Colonic mucosa (tissue), 4 donors: ENCODE measurements around the gene DNAJA4. TPM values are rescaled to one million over a fixed set of nuclear protein-coding genes. Genes with fewer than 3 reads are reported as not detected.

Source experiments
- DNase-seq: peaks from one replicate; pipeline ENCODE4 v3.0.0-alpha.2; 2020
- H3K27ac ChIP-seq: fragments of 200-600 bp; one replicate; pipeline ENCODE4 v1.8.0; 2021
- H3K27me3 ChIP-seq: fragments of 200-600 bp; one replicate; pipeline ENCODE4 v1.8.0; 2021
- H3K36me3 ChIP-seq: fragments of 200-600 bp; one replicate; pipeline ENCODE4 v1.8.0; 2021
- H3K4me1 ChIP-seq: fragments of 200-600 bp; one replicate; pipeline ENCODE4 v1.8.0; 2021; ENCODE audit warnings: mild to moderate bottlenecking
- H3K4me3 ChIP-seq: fragments of 200-600 bp; one replicate; pipeline ENCODE4 v1.8.0; 2021
- H3K9ac ChIP-seq, 2 donors: one replicate each; pipeline ENCODE4 v1.7.0; 2013; ENCODE audit warnings: control low read depth in 2 of 2, low read depth in 2 of 2, low read length in 2 of 2
- H3K9me3 ChIP-seq: fragments of 200-600 bp; one replicate; pipeline ENCODE4 v1.8.0; 2021
- intact Hi-C: fragments of 100-400 bp; cut with DNase I; formaldehyde crosslinking; loops from one replicate; pipeline ENCODE4 v1.14.1; 2022
- total RNA-seq, 2 donors: library from RNA; stranded (reverse); fragmentation: NEBNext Ultra II Directional in 1 of 2; extraction: Animal tissue kit (Norgen Biotek cat#: 25700) in 1 of 2; gene quantifications; one replicate each; pipeline ENCODE4 v1.2.1, GENCODE V29; 2021
- TF ChIP-seq, protein P1 (sequence below): fragments of 200-600 bp; IDR thresholded peaks from one replicate; pipeline ENCODE4 v1.8.0; 2022; ENCODE audit warnings: antibody characterized with exemption, mild to moderate bottlenecking
- donor health status: healthy.
- donor health status: DM: no; HTN: no; CAD: no.
- donor health status: DM: no; HTN: no; CAD: no.

Gene DNAJA4
- 10 to 100 TPM; 42.6 to 54.5 TPM for total RNA-seq

GRCh38 chr15:78264304-78265136, at the start of gene DNAJA4:
TSS of gene DNAJA4 (plus strand) at chr15:78264562. CDS start at chr15:78264764, 202 bp downstream.
- TF ChIP-seq, protein P1, sequence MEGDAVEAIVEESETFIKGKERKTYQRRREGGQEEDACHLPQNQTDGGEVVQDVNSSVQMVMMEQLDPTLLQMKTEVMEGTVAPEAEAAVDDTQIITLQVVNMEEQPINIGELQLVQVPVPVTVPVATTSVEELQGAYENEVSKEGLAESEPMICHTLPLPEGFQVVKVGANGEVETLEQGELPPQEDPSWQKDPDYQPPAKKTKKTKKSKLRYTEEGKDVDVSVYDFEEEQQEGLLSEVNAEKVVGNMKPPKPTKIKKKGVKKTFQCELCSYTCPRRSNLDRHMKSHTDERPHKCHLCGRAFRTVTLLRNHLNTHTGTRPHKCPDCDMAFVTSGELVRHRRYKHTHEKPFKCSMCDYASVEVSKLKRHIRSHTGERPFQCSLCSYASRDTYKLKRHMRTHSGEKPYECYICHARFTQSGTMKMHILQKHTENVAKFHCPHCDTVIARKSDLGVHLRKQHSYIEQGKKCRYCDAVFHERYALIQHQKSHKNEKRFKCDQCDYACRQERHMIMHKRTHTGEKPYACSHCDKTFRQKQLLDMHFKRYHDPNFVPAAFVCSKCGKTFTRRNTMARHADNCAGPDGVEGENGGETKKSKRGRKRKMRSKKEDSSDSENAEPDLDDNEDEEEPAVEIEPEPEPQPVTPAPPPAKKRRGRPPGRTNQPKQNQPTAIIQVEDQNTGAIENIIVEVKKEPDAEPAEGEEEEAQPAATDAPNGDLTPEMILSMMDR, result no peak
- Histone ChIP-seq H3K36me3 (no peaks in the 10 kb centered on the region), H3K9me3 (no peaks in the 10 kb centered on the region), H3K4me3 (peak within 1 kb of the TSS; percentile 67), H3K27ac (peak within 1 kb of the TSS; percentile 55), H3K4me1 (peaks cover 7% of the 10 kb centered on the region), H3K27me3 (no peaks in the 10 kb centered on the region), H3K9ac (peak within 1 kb of the TSS; percentile 68 to 81)
- peak; percentile 63 for DNase-seq
- intact Hi-C loops, result no loop called here

- Histone ChIP-seq H3K9ac (peak overlapping the region; percentile 17 to 66), H3K9me3 (no peaks in the 10 kb centered on the region), H3K27ac (peak overlapping the region; percentile 53), H3K27me3 (no peaks in the 10 kb centered on the region), H3K4me1 (peaks cover 10% of the 10 kb centered on the region), H3K36me3 (no peaks in the 10 kb centered on the region), H3K4me3 (no peak overlapping the region)
- TF ChIP-seq, protein P1, result no peak
- intact Hi-C loops, result no loop called here
- DNase-seq, result peak; percentile 95
Observed at GRCh38 chr15:78216276-78217104, 47.9 kb upstream of the DNAJA4 start.

GRCh38 chr15:78220713-78221112, 43.6 kb upstream of the DNAJA4 start:
- H3K27ac ChIP-seq, result no peak overlapping the region

DNA sequence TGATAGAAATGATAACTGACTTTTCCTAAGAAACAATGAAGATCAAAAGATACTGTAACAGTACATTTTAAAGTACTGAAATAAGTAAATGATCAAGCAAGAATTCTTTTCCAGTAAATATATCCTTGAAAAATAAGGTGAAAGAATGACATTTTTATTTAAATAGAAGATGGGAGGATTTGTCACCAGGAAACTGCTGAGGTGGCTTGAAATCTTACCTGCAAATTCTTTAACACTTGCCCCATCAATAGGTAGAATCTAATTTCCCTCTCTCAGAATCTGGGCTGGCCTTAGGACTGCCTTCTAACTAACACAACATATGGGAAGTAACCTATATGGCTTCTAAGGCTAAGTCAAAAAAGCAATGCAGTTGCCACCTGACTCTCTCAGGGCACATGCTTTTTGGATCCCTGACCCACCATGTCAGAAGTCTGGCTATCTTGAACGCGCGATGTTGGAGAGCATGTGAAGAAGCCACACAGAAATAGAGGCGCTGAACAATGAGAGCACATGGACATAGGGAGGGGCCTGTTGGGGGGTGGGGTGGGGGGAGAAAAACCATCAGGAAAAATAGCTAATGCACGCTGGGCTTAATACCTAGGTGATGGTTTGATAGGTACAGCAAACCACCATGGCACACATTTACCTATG, 41.5 kb upstream of the DNAJA4 start:
- H3K4me1 ChIP-seq, result no peaks in the 10 kb centered on the region
- no peak overlapping the region for H3K27ac ChIP-seq
- no peak overlapping the region for H3K9ac ChIP-seq
- no peak for DNase-seq
- no peak overlapping the region for H3K4me3 ChIP-seq
- intact Hi-C loops, result no loop called here
- H3K9me3 ChIP-seq, result no peaks in the 10 kb centered on the region
- TF ChIP-seq, protein P1, result no peak
- no peaks in the 10 kb centered on the region for H3K36me3 ChIP-seq
- no peaks in the 10 kb centered on the region for H3K27me3 ChIP-seq

More at GRCh38 chr15:78220713-78221112, 43.6 kb upstream of the DNAJA4 start:
- DNase-seq, result no peak
- intact Hi-C loops, result no loop called here
- H3K9ac ChIP-seq, result no peak overlapping the region
- H3K9me3 ChIP-seq, result no peaks in the 10 kb centered on the region
- no peaks in the 10 kb centered on the region for H3K27me3 ChIP-seq
- H3K36me3 ChIP-seq, result no peaks in the 10 kb centered on the region
- no peak overlapping the region for H3K4me3 ChIP-seq
- H3K4me1 ChIP-seq, result no peaks in the 10 kb centered on the region
- TF ChIP-seq, protein P1, result no peak

- H3K27me3 ChIP-seq, result no peaks in the 10 kb centered on the region
- H3K4me1 ChIP-seq, result no peaks in the 10 kb centered on the region
- no peak for DNase-seq
- TF ChIP-seq, protein P1, result no peak
- H3K9me3 ChIP-seq, result no peaks in the 10 kb centered on the region
- H3K36me3 ChIP-seq, result no peaks in the 10 kb centered on the region
- intact Hi-C loops, result no loop called here
- H3K27ac ChIP-seq, result no peak overlapping the region
- no peak overlapping the region for H3K4me3 ChIP-seq
- H3K9ac ChIP-seq, result no peak overlapping the region
Observed at GRCh38 chr15:78223396-78224022, 40.9 kb upstream of the DNAJA4 start.
